WERI-Rb-1 (cell line): Measurements from ENCODE around the gene MFSD2A.

Experiments
- DNase-seq: peaks from one replicate; pipeline ENCODE4 v3.0.0-alpha.2; 2020
- H3K27ac ChIP-seq: fragments of 250-450 bp; sonication (Bioruptor Pico); 2 replicates; pipeline ENCODE4 v1.5.1; 2020; ENCODE audit warnings: mild to moderate bottlenecking, moderate library complexity
- H3K27me3 ChIP-seq: fragments of 250-450 bp; sonication (Bioruptor Pico); 2 replicates; pipeline ENCODE4 v1.5.1; 2021; ENCODE audit warnings: mild to moderate bottlenecking, low read depth, moderate library complexity; ENCODE audit not compliant: insufficient read depth, severe bottlenecking
- H3K36me3 ChIP-seq: fragments of 250-450 bp; sonication (Bioruptor Pico); 2 replicates; pipeline ENCODE4 v1.5.1; 2020; ENCODE audit warnings: mild to moderate bottlenecking, moderate library complexity
- H3K4me3 ChIP-seq: 2 replicates; pipeline ENCODE4 v1.5.1; 2011; ENCODE audit warnings: low read depth, mild to moderate bottlenecking, control low read depth, low read length
- H3K9me3 ChIP-seq: fragments of 250-450 bp; sonication (Bioruptor Pico); 2 replicates; pipeline ENCODE4 v1.5.1; 2021; ENCODE audit warnings: mild to moderate bottlenecking, moderate library complexity; ENCODE audit not compliant: severe bottlenecking
- CTCF ChIP-seq: IDR thresholded peaks from 2 replicates; pipeline ENCODE4 v1.5.1; 2011; ENCODE audit warnings: low read depth, mild to moderate bottlenecking, control low read depth, inconsistent platforms, low read length

MFSD2A gene

DNA sequence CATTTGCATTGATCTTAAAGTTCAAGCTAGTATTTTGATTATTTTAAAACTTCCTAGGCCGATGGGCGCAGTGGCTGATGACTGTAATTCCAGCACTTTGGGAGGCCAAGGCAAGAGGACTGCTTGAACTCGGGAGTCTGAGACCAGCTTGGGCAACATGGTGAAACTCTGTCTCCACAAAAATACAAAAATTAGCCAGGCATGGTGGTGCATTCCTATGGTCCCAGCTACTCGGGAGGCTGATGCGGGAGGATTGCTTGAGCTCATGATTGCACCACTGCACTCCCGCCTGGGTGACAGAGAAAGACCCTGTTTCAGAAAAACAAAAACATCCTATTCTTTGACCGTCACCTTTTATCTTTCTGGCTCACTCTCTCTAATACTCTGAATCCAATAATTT lies 30.0 kb downstream of the MFSD2A start:
- no peak for TF ChIP-seq CTCF
- H3K9me3 ChIP-seq, result peaks cover 3% of the 10 kb centered on the region
- no peak overlapping the region for H3K4me3 ChIP-seq
- no peak overlapping the region for H3K27ac ChIP-seq
- DNase-seq, result no peak
- H3K27me3 ChIP-seq, result no peaks in the 10 kb centered on the region
- H3K36me3 ChIP-seq, result no peaks in the 10 kb centered on the region

- peaks cover 3% of the 10 kb centered on the region for H3K9me3 ChIP-seq
- no peaks in the 10 kb centered on the region for H3K36me3 ChIP-seq
- H3K27me3 ChIP-seq, result no peaks in the 10 kb centered on the region
- TF ChIP-seq CTCF, result no peak
- H3K27ac ChIP-seq, result no peak overlapping the region
- DNase-seq, result no peak
- H3K4me3 ChIP-seq, result no peak overlapping the region
These were observed 32.9 kb downstream of the MFSD2A start for GRCh38 chr1:39987869-39988268.

DNA sequence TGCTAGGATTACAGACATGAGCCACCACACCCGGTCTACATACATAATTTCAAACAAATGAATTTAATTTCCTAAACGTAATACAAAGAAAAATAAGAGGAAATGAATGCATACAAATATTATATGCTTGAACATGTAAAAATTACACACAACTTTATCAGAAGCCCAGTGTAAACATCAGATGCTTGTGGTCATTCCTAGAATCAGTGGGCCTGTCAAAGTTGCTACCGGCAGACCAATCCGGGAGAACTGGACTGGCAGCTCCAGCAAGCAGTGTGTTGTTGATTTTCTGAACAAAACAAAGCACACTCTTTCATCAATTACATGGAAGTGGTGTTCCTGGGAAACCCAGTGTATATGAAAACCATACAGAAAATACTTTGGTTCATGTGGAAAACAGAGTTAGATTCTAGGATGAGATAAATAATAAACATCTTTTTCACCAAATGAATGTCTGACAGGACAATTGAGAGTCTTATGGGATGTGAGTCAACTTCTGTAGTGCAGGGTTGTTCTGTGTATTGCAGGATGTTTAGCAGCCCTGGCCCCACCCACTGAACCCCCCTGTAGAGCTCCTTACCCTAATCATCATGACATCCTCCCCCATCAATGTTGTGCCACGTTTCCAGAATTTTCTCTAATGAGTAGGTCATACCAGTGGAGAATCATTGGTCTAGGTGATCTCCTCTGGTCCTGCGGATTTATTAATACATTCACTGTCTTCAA lies 33.8 kb downstream of the MFSD2A start:
- no peak for TF ChIP-seq CTCF
- no peak overlapping the region for H3K27ac ChIP-seq
- no peaks in the 10 kb centered on the region for H3K27me3 ChIP-seq
- no peak overlapping the region for H3K4me3 ChIP-seq
- DNase-seq, result no peak
- no peaks in the 10 kb centered on the region for H3K36me3 ChIP-seq
- peaks cover 3% of the 10 kb centered on the region for H3K9me3 ChIP-seq

DNA sequence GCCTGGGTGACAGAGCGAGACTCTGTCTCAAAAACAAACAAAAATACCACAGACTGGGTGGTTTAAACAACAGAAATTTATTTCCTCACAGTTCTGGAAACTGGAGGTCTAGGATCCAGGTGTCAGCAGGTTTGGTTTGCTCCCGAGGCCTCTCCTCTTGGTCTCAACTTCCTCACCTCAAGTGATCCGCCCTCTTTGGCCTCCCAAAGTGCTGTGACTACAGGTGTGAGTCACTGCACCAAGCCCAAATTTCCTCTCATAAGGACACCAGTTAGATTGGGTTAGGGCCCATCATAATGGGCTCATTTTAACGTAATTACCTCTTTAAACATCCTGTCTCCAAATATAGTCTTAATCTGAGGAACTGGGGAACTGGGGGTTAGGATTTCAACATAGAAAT lies 35.5 kb downstream of the MFSD2A start:
- no peak for DNase-seq
- peaks cover 3% of the 10 kb centered on the region for H3K9me3 ChIP-seq
- H3K36me3 ChIP-seq, result no peaks in the 10 kb centered on the region
- H3K27me3 ChIP-seq, result no peaks in the 10 kb centered on the region
- H3K27ac ChIP-seq, result no peak overlapping the region
- TF ChIP-seq CTCF, result no peak
- no peak overlapping the region for H3K4me3 ChIP-seq

GRCh38 chr1:39992234-39992633 lies 37.3 kb downstream of the MFSD2A start:
- Histone ChIP-seq H3K36me3 (no peaks in the 10 kb centered on the region), H3K27me3 (no peaks in the 10 kb centered on the region), H3K4me3 (no peak overlapping the region), H3K9me3 (no peaks in the 10 kb centered on the region), H3K27ac (no peak overlapping the region)
- TF ChIP-seq CTCF, result no peak
- DNase-seq, result no peak

DNA sequence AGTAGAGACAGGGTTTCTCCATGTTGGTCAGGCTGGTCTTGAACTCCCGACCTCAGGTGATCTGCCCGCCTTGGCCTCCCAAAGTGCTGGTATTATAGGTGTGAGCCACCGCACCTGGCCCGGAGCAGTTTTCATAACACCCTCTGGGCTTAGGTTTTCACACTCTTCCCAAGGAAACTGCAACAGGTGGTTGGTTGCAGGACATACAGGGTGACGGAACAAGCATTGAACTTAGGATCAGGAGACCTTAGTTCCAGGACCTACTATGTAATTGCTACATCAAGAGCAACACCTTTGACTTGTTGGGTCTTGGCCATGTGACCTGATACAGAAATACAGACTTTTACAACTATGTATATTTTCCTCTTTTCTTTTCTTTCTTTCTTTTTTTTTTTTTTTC lies 37.9 kb downstream of the MFSD2A start:
- DNase-seq, result no peak
- no peaks in the 10 kb centered on the region for H3K36me3 ChIP-seq
- no peaks in the 10 kb centered on the region for H3K27me3 ChIP-seq
- H3K27ac ChIP-seq, result no peak overlapping the region
- H3K4me3 ChIP-seq, result no peak overlapping the region
- no peaks in the 10 kb centered on the region for H3K9me3 ChIP-seq
- TF ChIP-seq CTCF, result no peak
